Lower lobe of right lung (tissue), 2 donors: ENCODE measurements around the gene ZBTB2. TPM values are rescaled to one million over a fixed set of nuclear protein-coding genes. Genes with fewer than 3 reads are reported as not detected.
"Not testable (repeated sequence)": the region's sequence is repeated elsewhere in the genome, so short reads cannot be mapped to it uniquely, and the experiment has no call there.

ENCODE experiments used
- ATAC-seq, 2 donors: fragments of 200-7000 bp; cut with Tn5 transposase; one replicate each; pipeline ENCODE4 v1.9.1; 2020 to 2022; ENCODE audit warnings: mild to moderate bottlenecking in 2 of 2, moderate library complexity in 2 of 2
- DNase-seq: peaks from one replicate; pipeline ENCODE4 v3.0.0-alpha.2; 2020
- H3K27ac ChIP-seq: fragments of 200-600 bp; one replicate; pipeline ENCODE4 v1.8.0; 2022
- H3K27me3 ChIP-seq: fragments of 200-600 bp; one replicate; pipeline ENCODE4 v1.8.0; 2022; ENCODE audit warnings: low read depth
- H3K36me3 ChIP-seq: fragments of 200-600 bp; one replicate; pipeline ENCODE4 v1.8.0; 2022; ENCODE audit warnings: mild to moderate bottlenecking
- H3K4me1 ChIP-seq: fragments of 200-600 bp; one replicate; pipeline ENCODE4 v1.8.0; 2022
- H3K4me3 ChIP-seq: fragments of 200-600 bp; one replicate; pipeline ENCODE4 v1.8.0; 2022; ENCODE audit warnings: mild to moderate bottlenecking
- H3K9me3 ChIP-seq: fragments of 200-600 bp; one replicate; pipeline ENCODE4 v1.8.0; 2022
- intact Hi-C: fragments of 100-400 bp; cut with DNase I; formaldehyde crosslinking; loops from one replicate; pipeline ENCODE4 v1.11.0; 2022
- total RNA-seq: library from RNA; stranded (reverse); fragmentation: NEBNext Ultra II Directional; extraction: Animal tissue kit (Norgen Biotek cat#: 25700); gene quantifications from one replicate; pipeline ENCODE4 v1.2.1, GENCODE V29; 2021
- TF ChIP-seq, protein P1 (sequence below): fragments of 200-600 bp; IDR thresholded peaks from one replicate; pipeline ENCODE4 v1.8.0; 2022; ENCODE audit warnings: antibody characterized with exemption, mild to moderate bottlenecking
- donor health status: DM: no; HTN: yes; CAD: no; lungs with severe emphysema.

Gene ZBTB2
- total RNA-seq, 1 donor from 2014 or later = 10.3 TPM

DNA sequence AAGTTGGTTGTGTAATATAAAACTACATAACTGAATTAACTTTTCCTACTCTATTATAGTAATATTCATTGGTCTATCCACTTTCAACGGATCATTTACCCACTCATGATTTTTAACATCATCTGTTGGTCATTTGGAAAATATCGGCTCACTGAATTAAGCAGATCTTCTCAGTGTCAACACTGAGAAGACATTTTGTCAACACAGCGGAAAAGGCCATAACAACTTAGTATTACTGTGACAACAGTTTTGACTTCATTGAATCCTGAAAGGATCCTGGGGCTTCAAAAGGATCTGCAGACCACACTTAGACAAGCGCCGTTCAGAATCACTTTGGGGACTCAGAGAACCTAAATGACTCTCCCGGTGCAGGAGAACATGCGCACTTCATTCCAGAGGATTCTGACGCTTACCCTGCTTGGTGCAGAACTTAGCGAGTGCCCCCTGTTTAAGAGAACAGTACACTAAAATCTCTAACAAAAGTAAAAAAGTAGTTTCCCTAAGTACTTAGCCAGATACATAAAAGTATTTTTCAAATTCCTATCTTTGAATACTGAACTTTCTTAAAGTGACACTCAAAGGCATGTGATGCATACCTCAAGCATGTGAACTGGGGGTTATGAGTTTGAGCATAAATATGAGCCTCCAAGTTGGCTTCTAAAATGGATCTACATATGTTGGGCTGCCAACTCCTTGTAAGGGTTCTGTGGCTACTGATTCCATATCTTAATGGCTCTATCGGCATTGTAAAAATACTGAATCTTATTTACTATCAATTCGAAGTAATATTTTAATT lies 4.0 kb downstream of the ZBTB2 start:
- H3K27ac ChIP-seq = no peak overlapping the region
- H3K4me3 ChIP-seq = no peak overlapping the region
- H3K36me3 ChIP-seq = no peaks in the 10 kb centered on the region
- no peak for DNase-seq
- no peaks in the 10 kb centered on the region for H3K27me3 ChIP-seq
- H3K4me1 ChIP-seq = peaks cover 34% of the 10 kb centered on the region
- TF ChIP-seq, protein P1, sequence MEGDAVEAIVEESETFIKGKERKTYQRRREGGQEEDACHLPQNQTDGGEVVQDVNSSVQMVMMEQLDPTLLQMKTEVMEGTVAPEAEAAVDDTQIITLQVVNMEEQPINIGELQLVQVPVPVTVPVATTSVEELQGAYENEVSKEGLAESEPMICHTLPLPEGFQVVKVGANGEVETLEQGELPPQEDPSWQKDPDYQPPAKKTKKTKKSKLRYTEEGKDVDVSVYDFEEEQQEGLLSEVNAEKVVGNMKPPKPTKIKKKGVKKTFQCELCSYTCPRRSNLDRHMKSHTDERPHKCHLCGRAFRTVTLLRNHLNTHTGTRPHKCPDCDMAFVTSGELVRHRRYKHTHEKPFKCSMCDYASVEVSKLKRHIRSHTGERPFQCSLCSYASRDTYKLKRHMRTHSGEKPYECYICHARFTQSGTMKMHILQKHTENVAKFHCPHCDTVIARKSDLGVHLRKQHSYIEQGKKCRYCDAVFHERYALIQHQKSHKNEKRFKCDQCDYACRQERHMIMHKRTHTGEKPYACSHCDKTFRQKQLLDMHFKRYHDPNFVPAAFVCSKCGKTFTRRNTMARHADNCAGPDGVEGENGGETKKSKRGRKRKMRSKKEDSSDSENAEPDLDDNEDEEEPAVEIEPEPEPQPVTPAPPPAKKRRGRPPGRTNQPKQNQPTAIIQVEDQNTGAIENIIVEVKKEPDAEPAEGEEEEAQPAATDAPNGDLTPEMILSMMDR = no peak
- no peak for ATAC-seq
- intact Hi-C loops = no loop called here
- H3K9me3 ChIP-seq = no peaks in the 10 kb centered on the region

DNA sequence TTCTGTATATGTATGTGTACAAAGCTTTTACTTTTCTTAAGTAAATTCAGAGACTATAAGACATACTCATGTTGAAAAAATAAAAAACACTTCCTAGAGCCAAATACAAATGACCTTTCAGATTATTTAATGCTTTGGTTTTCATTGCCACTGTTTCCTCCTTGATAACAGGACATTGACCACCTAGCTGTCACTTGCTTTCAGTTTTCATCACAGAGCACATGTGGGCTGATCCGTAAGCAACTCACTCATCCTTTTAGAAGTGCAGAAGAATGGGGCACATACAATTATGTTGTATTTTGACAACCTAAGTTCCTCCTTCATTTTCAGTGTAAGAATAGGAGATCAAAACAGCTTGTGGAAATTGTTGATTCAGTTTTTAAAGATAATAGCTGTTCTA lies 6.2 kb downstream of the ZBTB2 start:
- Histone ChIP-seq H3K4me3 (no peak overlapping the region), H3K36me3 (no peaks in the 10 kb centered on the region), H3K27ac (no peak overlapping the region), H3K4me1 (peaks cover 28% of the 10 kb centered on the region), H3K27me3 (no peaks in the 10 kb centered on the region), H3K9me3 (no peaks in the 10 kb centered on the region)
- intact Hi-C loops = no loop called here
- DNase-seq = no peak
- no peak for ATAC-seq
- TF ChIP-seq, protein P1 = no peak

DNA sequence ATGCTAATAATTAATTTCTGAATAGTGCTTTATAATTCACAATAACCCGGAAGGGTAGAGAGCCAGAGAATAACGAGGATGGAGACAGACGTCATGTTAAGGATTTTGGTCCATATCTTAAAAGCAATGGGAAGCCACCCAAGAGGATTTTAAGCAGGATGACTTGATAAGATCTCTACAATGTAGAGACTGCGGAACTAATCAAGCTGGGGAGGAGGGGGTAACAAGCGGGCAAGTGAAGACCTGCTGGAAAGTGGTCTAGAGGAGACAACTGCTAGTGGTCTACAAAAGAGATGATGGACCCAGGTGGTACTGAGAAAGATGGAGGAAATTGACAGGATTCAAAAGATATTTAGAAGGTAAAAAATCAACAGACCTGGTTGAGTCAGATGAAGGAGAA lies 7.2 kb downstream of the ZBTB2 start:
- intact Hi-C loops = no loop called here
- Histone ChIP-seq H3K9me3 (no peaks in the 10 kb centered on the region), H3K4me3 (no peak overlapping the region), H3K36me3 (no peaks in the 10 kb centered on the region), H3K4me1 (peaks cover 34% of the 10 kb centered on the region), H3K27ac (no peak overlapping the region), H3K27me3 (no peaks in the 10 kb centered on the region)
- TF ChIP-seq, protein P1 = no peak
- DNase-seq (no peak), ATAC-seq (no peak)

DNA sequence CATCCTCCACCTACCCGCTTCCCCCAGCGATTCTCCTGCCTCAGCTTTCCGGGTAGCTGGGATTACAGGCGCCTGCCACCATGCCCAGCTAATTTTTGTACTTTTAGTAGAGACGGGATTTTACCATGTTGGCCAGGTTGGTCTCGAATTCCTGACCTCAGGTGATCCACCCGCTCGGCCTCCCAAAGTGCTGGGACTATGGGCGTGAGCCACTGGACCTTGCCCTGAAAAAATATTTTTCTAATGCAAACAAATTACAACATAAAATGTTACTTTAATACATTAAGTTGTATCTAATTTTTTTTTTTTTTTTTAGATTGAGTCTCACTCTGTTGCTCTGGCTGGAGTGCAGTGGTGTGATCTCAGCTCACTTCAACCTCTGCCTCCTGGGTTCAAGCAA lies 8.7 kb downstream of the ZBTB2 start:
- H3K27me3 ChIP-seq, ATAC-seq, DNase-seq, H3K4me3 ChIP-seq, intact Hi-C loops, H3K27ac ChIP-seq, H3K9me3 ChIP-seq, H3K36me3 ChIP-seq: not testable (repeated sequence)
- H3K4me1 ChIP-seq = peaks cover 21% of the 10 kb centered on the region

DNA sequence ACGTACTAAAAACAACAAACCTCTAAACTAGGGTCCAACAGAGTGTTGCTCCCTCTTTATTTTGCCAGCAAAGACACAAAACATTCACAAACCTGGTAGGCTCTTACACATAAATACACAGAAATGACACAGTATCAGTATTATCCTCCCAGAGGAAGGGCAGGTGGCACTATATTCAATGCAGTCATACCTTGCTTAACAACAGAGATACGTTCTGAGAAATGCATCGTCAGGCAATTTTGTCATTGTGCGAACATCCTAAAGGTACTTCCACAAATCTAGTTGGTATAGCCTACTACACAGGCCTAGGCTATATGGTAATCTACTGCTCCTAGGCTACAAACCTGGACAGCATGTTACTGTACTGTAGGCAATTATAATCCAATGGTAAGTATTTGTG lies 9.6 kb downstream of the ZBTB2 start:
- H3K27me3 ChIP-seq = no peaks in the 10 kb centered on the region
- intact Hi-C loops = no loop called here
- DNase-seq = no peak
- no peak overlapping the region for H3K4me3 ChIP-seq
- no peak overlapping the region for H3K27ac ChIP-seq
- H3K4me1 ChIP-seq = peaks cover 21% of the 10 kb centered on the region
- TF ChIP-seq, protein P1 = no peak
- no peaks in the 10 kb centered on the region for H3K9me3 ChIP-seq
- ATAC-seq = no peak
- H3K36me3 ChIP-seq = no peaks in the 10 kb centered on the region

DNA sequence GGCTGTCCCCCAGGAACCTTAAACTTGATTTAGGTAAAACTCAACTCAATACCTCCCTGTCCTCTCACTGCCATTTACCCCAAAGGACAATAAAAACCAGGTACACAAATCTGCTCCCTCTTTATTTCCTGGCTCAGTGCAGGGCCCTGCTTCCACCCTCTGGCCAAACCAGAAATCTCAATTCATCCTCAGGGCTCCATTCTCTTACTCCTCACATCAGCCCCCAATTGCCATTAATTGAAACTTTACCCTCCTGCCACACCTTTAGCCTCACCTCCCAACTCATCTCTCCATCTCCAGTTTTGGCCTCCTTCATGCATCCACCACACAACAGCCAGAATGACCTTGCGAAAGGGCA lies 10.5 kb downstream of the ZBTB2 start:
- H3K27ac ChIP-seq = peak overlapping the region; percentile 39
- DNase-seq (no peak), ATAC-seq (no peak)
- H3K36me3 ChIP-seq = no peaks in the 10 kb centered on the region
- TF ChIP-seq, protein P1 = no peak
- no peaks in the 10 kb centered on the region for H3K9me3 ChIP-seq
- no peaks in the 10 kb centered on the region for H3K27me3 ChIP-seq
- intact Hi-C loops = no loop called here
- H3K4me1 ChIP-seq = peaks cover 28% of the 10 kb centered on the region
- no peak overlapping the region for H3K4me3 ChIP-seq
